Right cardiac atrium (tissue), 5 donors: ENCODE data around the gene STAC3. TPM values are rescaled to one million over a fixed set of nuclear protein-coding genes. Genes with fewer than 3 reads are reported as not detected.

Experiments
- ATAC-seq, 2 donors: fragments of 200-7000 bp; cut with Tn5 transposase; one replicate each; pipeline versions ENCODE4 v1.8.0 to v1.9.1; 2020; ENCODE audit warnings: moderate library complexity in 2 of 2, mild to moderate bottlenecking in 1 of 2
- DNase-seq, 3 donors: peaks; one replicate each; pipeline ENCODE4 v3.0.0-alpha.2; 2020
- H3K27ac ChIP-seq: one replicate; pipeline ENCODE4 v1.5.1; 2013; ENCODE audit warnings: mild to moderate bottlenecking, low read length, control low read depth, moderate library complexity
- H3K27me3 ChIP-seq: one replicate; pipeline ENCODE4 v1.6.1; 2013; ENCODE audit not compliant: control insufficient read depth, insufficient read depth
- H3K4me1 ChIP-seq: one replicate; pipeline ENCODE4 v1.6.1; 2013; ENCODE audit warnings: low read length; ENCODE audit not compliant: control insufficient read depth, insufficient read depth
- H3K4me3 ChIP-seq: one replicate; pipeline ENCODE4 v1.5.1; 2013; ENCODE audit warnings: low read length, control low read depth
- H3K9me3 ChIP-seq: one replicate; pipeline ENCODE4 v1.6.1; 2013; ENCODE audit warnings: low read length; ENCODE audit not compliant: control insufficient read depth
- WGBS: extraction: QIAGEN DNeasy Blood & Tissue Kit; methylation state at CpG from one replicate; pipeline ENCODE4 v1.1.7; 2013; 5-methylcytosine and 5-hydroxymethylcytosine counted together
- intact Hi-C, 4 donors: fragments of 100-400 bp; cut with DNase I; formaldehyde crosslinking; loops; one replicate each; pipeline versions ENCODE4 v1.11.0 to v1.14.0; 2022 to 2023
- polyA plus RNA-seq: library from polyadenylated mRNA; stranded (reverse); fragments of 200-250 nt; gene quantifications from one replicate; pipeline ENCODE4 v1.2.3, GENCODE V29; 2013
- total RNA-seq, 4 donors: library from RNA; stranded (reverse); fragmentation: NEBNext Ultra II Directional; extraction: Animal tissue kit (Norgen Biotek cat#: 25700); gene quantifications; one replicate each; pipeline ENCODE4 v1.2.1, GENCODE V29; 2021
- donor health status: healthy with polysubstance abuse.
- donor health status: DM: no; HTN: yes; CAD: no.
- donor health status: DM: no; HTN: no; CAD: no.
- donor health status: DM: no; HTN: yes; CAD: no; lungs with severe emphysema.
- donor health status: DM: yes; HTN: yes; CAD: no.

Gene STAC3
- total and polyA plus RNA-seq, 5 donors = 0.91 to 2.3 (median 1.3) TPM

GRCh38 chr12:57270966-57271470 lies 20.0 kb upstream of the STAC3 start:
- no peak for DNase-seq
- 86% methylated on average over 1 of the region's 1 CpG for WGBS
- no peak overlapping the region for H3K27ac ChIP-seq
- H3K9me3 ChIP-seq = no peaks in the 10 kb centered on the region
- ATAC-seq = no peak
- H3K4me1 ChIP-seq = peaks cover 4% of the 10 kb centered on the region
- H3K4me3 ChIP-seq = no peak overlapping the region
- H3K27me3 ChIP-seq = no peaks in the 10 kb centered on the region
- intact Hi-C loops = no loop called here

- ATAC-seq (no peak), DNase-seq (no peak)
- Histone ChIP-seq H3K27me3 (no peaks in the 10 kb centered on the region), H3K4me1 (peaks cover 4% of the 10 kb centered on the region), H3K27ac (no peak overlapping the region), H3K9me3 (no peaks in the 10 kb centered on the region), H3K4me3 (no peak overlapping the region)
- WGBS = 85% methylated on average over 7 of the region's 7 CpGs
- intact Hi-C loops = no loop called here
These were observed 17.3 kb upstream of the STAC3 start for GRCh38 chr12:57268264-57268663.

GRCh38 chr12:57266681-57267080 lies 15.7 kb upstream of the STAC3 start:
- intact Hi-C loops = no loop called here
- H3K27ac ChIP-seq = no peak overlapping the region

GRCh38 chr12:57263096-57263495 lies 12.1 kb upstream of the STAC3 start:
- intact Hi-C loops = no loop called here
- H3K4me1 ChIP-seq = peaks cover 3% of the 10 kb centered on the region
- no peak for ATAC-seq
- DNase-seq = no peak
- 92% methylated on average over 2 of the region's 2 CpGs for WGBS
- H3K4me3 ChIP-seq = no peak overlapping the region
- H3K27ac ChIP-seq = no peak overlapping the region
- no peaks in the 10 kb centered on the region for H3K9me3 ChIP-seq
- no peaks in the 10 kb centered on the region for H3K27me3 ChIP-seq

More at GRCh38 chr12:57266681-57267080, 15.7 kb upstream of the STAC3 start:
- Histone ChIP-seq H3K9me3 (no peaks in the 10 kb centered on the region), H3K4me3 (no peak overlapping the region), H3K27me3 (no peaks in the 10 kb centered on the region), H3K4me1 (no peaks in the 10 kb centered on the region)
- ATAC-seq (no peak), DNase-seq (no peak)

GRCh38 chr12:57262126-57262822 lies 11.3 kb upstream of the STAC3 start:
- Histone ChIP-seq H3K9me3 (no peaks in the 10 kb centered on the region), H3K27me3 (no peaks in the 10 kb centered on the region), H3K27ac (no peak overlapping the region), H3K4me3 (no peak overlapping the region), H3K4me1 (peaks cover 3% of the 10 kb centered on the region)
- DNase-seq (no peak), ATAC-seq (no peak)
- intact Hi-C loops = no loop called here
- WGBS = 76% methylated on average over 3 of the region's 3 CpGs

- no peak for DNase-seq
- Histone ChIP-seq H3K27me3 (no peaks in the 10 kb centered on the region), H3K4me3 (no peak overlapping the region), H3K4me1 (peaks cover 3% of the 10 kb centered on the region), H3K27ac (peak overlapping the region; percentile 65), H3K9me3 (no peaks in the 10 kb centered on the region)
- intact Hi-C loops = no loop called here
- WGBS = 52% methylated on average over 2 of the region's 2 CpGs
- peak; percentile 16 to 58 for ATAC-seq
These were observed 10.5 kb upstream of the STAC3 start for GRCh38 chr12:57261428-57261865.

GRCh38 chr12:57260366-57260765 lies 9.4 kb upstream of the STAC3 start:
- intact Hi-C loops = no loop called here
- H3K27ac ChIP-seq = peak overlapping the region; percentile 31

GRCh38 chr12:57258977-57259970 lies 8.3 kb upstream of the STAC3 start:
- ATAC-seq (peak; percentile 68), DNase-seq (peak; percentile 39 to 80 (median 79))
- Histone ChIP-seq H3K4me1 (peaks cover 3% of the 10 kb centered on the region), H3K9me3 (no peaks in the 10 kb centered on the region), H3K27ac (peak overlapping the region; percentile 63), H3K27me3 (no peaks in the 10 kb centered on the region), H3K4me3 (no peak overlapping the region)
- 51% methylated on average over 6 of the region's 6 CpGs for WGBS
- intact Hi-C loops = no loop called here

More at GRCh38 chr12:57260366-57260765, 9.4 kb upstream of the STAC3 start:
- no peak for ATAC-seq
- H3K9me3 ChIP-seq = no peaks in the 10 kb centered on the region
- peaks cover 3% of the 10 kb centered on the region for H3K4me1 ChIP-seq
- no peak for DNase-seq
- no peak overlapping the region for H3K4me3 ChIP-seq
- H3K27me3 ChIP-seq = no peaks in the 10 kb centered on the region
- 83% methylated on average over 4 of the region's 4 CpGs for WGBS

- no peaks in the 10 kb centered on the region for H3K27me3 ChIP-seq
- ATAC-seq = no peak
- intact Hi-C loops = no loop called here
- H3K4me3 ChIP-seq = no peak overlapping the region
- 88% methylated on average over 6 of the region's 6 CpGs for WGBS
- no peak overlapping the region for H3K27ac ChIP-seq
- DNase-seq = no peak
- H3K4me1 ChIP-seq = peaks cover 3% of the 10 kb centered on the region
- no peaks in the 10 kb centered on the region for H3K9me3 ChIP-seq
These were observed 4.9 kb upstream of the STAC3 start for GRCh38 chr12:57255916-57256315.

- WGBS = 89% methylated on average over 14 of the region's 14 CpGs
- no peaks in the 10 kb centered on the region for H3K27me3 ChIP-seq
- intact Hi-C loops = no loop called here
- H3K4me1 ChIP-seq = no peaks in the 10 kb centered on the region
- no peak overlapping the region for H3K27ac ChIP-seq
- DNase-seq (no peak), ATAC-seq (no peak)
- H3K4me3 ChIP-seq = no peak overlapping the region
- no peaks in the 10 kb centered on the region for H3K9me3 ChIP-seq
These were observed 3.7 kb upstream of the STAC3 start for GRCh38 chr12:57254506-57255280.
